Neuronal stem cell (in vitro differentiated cells): Measurements from ENCODE around the gene PHF13.

ENCODE experiments used
- DNase-seq: peaks from one replicate; pipeline ENCODE4 v3.0.0-alpha.2; 2013; ENCODE audit warnings: low spot score
- H2AFZ ChIP-seq: one replicate; pipeline ENCODE4 v1.6.1; 2013; ENCODE audit warnings: mild to moderate bottlenecking, low read length, inconsistent platforms
- H2AK5ac ChIP-seq: 2 replicates; pipeline ENCODE4 v1.6.1; 2013; ENCODE audit warnings: low read depth, mild to moderate bottlenecking, inconsistent platforms, low read length, moderate library complexity, mixed read lengths
- H2BK120ac ChIP-seq: 2 replicates; pipeline ENCODE4 v1.6.1; 2013; ENCODE audit warnings: low read depth, mild to moderate bottlenecking, inconsistent platforms, low read length, moderate library complexity, mixed read lengths
- H2BK12ac ChIP-seq: one replicate; pipeline ENCODE4 v1.6.1; 2013; ENCODE audit warnings: low read length, inconsistent platforms
- H2BK15ac ChIP-seq: 2 replicates; pipeline ENCODE4 v1.6.1; 2013; ENCODE audit warnings: mild to moderate bottlenecking, low read length, inconsistent platforms, mixed read lengths
- H2BK5ac ChIP-seq: one replicate; pipeline ENCODE4 v1.6.1; 2013; ENCODE audit warnings: inconsistent platforms, mild to moderate bottlenecking, low read length, moderate library complexity
- H3K14ac ChIP-seq: one replicate; pipeline ENCODE4 v1.6.1; 2013; ENCODE audit warnings: low read length, inconsistent platforms
- H3K18ac ChIP-seq: 2 replicates; pipeline ENCODE4 v1.6.1; 2013; ENCODE audit warnings: low read length, inconsistent platforms
- H3K23ac ChIP-seq: 2 replicates; pipeline ENCODE4 v1.6.1; 2013; ENCODE audit warnings: low read depth, mild to moderate bottlenecking, mixed read lengths, low read length, inconsistent platforms; ENCODE audit not compliant: poor library complexity
- H3K27ac ChIP-seq: replicated peaks from 3 replicates; pipeline ENCODE4 v1.5.1; 2013; ENCODE audit warnings: low read length, inconsistent platforms
- H3K27me3 ChIP-seq, 3 experiments: 2 replicates each; pipeline ENCODE4 v1.6.1; 2013; ENCODE audit warnings: low read length in 3 of 3, mild to moderate bottlenecking in 2 of 3, inconsistent platforms in 1 of 3, low read depth in 1 of 3, mixed read lengths in 1 of 3, moderate library complexity in 1 of 3; ENCODE audit not compliant: control insufficient read depth in 3 of 3, insufficient read depth in 3 of 3
- H3K36me3 ChIP-seq, 2 donors: replicated peaks in 1 of 2; 2 replicates each; pipeline ENCODE4 v1.6.1; 2013; ENCODE audit warnings: low read length in 2 of 2; ENCODE audit not compliant: control insufficient read depth in 2 of 2, insufficient read depth in 2 of 2
- H3K4ac ChIP-seq: 2 replicates; pipeline ENCODE4 v1.6.1; 2013; ENCODE audit warnings: inconsistent platforms, mild to moderate bottlenecking, low read length, moderate library complexity
- H3K4me1 ChIP-seq, 2 donors: 1 replicate in 1 of 2; 2 replicates in 1 of 2; pipeline ENCODE4 v1.6.1; 2013; ENCODE audit warnings: low read length in 2 of 2, low read depth in 1 of 2; ENCODE audit not compliant: control insufficient read depth in 2 of 2, insufficient read depth in 1 of 2
- H3K4me2 ChIP-seq: one replicate; pipeline ENCODE4 v1.6.1; 2013; ENCODE audit warnings: mild to moderate bottlenecking, low read length, inconsistent platforms; ENCODE audit not compliant: insufficient read depth, poor library complexity, severe bottlenecking
- H3K4me3 ChIP-seq, 2 donors: 2 replicates each; pipeline ENCODE4 v1.5.1; 2013; ENCODE audit warnings: low read length in 2 of 2, mild to moderate bottlenecking in 2 of 2, inconsistent platforms in 1 of 2, moderate library complexity in 1 of 2
- H3K79me1 ChIP-seq: one replicate; pipeline ENCODE4 v1.6.1; 2013; ENCODE audit warnings: low read depth, mild to moderate bottlenecking, inconsistent platforms, low read length, moderate library complexity
- H3K9ac ChIP-seq: one replicate; pipeline ENCODE4 v1.6.1; 2013; ENCODE audit warnings: mild to moderate bottlenecking, low read depth, low read length, inconsistent platforms; ENCODE audit not compliant: poor library complexity
- H3K9me3 ChIP-seq, 2 donors: replicated peaks in 1 of 2; 2 replicates each; pipeline versions ENCODE3 to v1.6.1; 2013; ENCODE audit warnings: low read length in 2 of 2, mild to moderate bottlenecking in 2 of 2, inconsistent platforms in 1 of 2, low read depth in 1 of 2, mixed read lengths in 1 of 2, moderate library complexity in 1 of 2; ENCODE audit not compliant: control insufficient read depth in 2 of 2, insufficient read depth in 1 of 2
- H4K8ac ChIP-seq: one replicate; pipeline ENCODE4 v1.6.1; 2013; ENCODE audit warnings: low read depth, mild to moderate bottlenecking, inconsistent platforms, low read length, moderate library complexity
- H4K91ac ChIP-seq: one replicate; pipeline ENCODE4 v1.6.1; 2013; ENCODE audit warnings: low read length, low read depth, mild to moderate bottlenecking, inconsistent platforms; ENCODE audit not compliant: poor library complexity
- WGBS, 2 donors: extraction: QIAGEN DNeasy Blood & Tissue Kit; methylation state at CpG; one replicate each; pipeline ENCODE4 v1.1.7; 2013; ENCODE audit warnings: missing lambda C conversion rate in 2 of 2, mixed read lengths in 1 of 2; ENCODE audit not compliant: insufficient read length in 2 of 2, insufficient replicate concordance in 1 of 2; ENCODE audit errors: extremely low coverage in 2 of 2; 5-methylcytosine and 5-hydroxymethylcytosine counted together

The PHF13 gene

GRCh38 chr1:6580593-6581409, 32.7 kb upstream of the PHF13 start:
- Histone ChIP-seq H2BK120ac (peak overlapping the region; percentile 40), H2AFZ (no peak overlapping the region), H3K27me3 (no peaks in the 10 kb centered on the region), H2BK15ac (no peak overlapping the region), H4K8ac (no peak overlapping the region), H3K36me3 (peaks cover 6 to 18% of the 10 kb centered on the region in 2 donors), H3K4me1 (peaks cover 14 to 27% of the 10 kb centered on the region in 2 donors), H3K23ac (peak overlapping the region; percentile 61), H3K79me1 (peaks cover 15% of the 10 kb centered on the region), H3K4me2 (peak overlapping the region; percentile 77), H3K4me3 (peak overlapping the region; percentile 69 to 83), H2BK5ac (no peak overlapping the region), H3K4ac (no peak overlapping the region), H2BK12ac (no peak overlapping the region), H3K14ac (no peak overlapping the region), H3K18ac (peak overlapping the region; percentile 36), H2AK5ac (no peak overlapping the region), H3K9me3 (no peaks in the 10 kb centered on the region), H3K27ac (no peak overlapping the region), H4K91ac (no peak overlapping the region), H3K9ac (no peak overlapping the region)
- WGBS, 2 donors: no CpG with 5 or more reads among the region's 19 CpGs
- no peak for DNase-seq

GRCh38 chr1:6581561-6582305, 31.8 kb upstream of the PHF13 start:
- Histone ChIP-seq H3K4me1 (peaks cover 14 to 27% of the 10 kb centered on the region in 2 donors), H3K79me1 (peaks cover 20% of the 10 kb centered on the region), H2AK5ac (no peak overlapping the region), H3K23ac (no peak overlapping the region), H2BK5ac (no peak overlapping the region), H4K91ac (no peak overlapping the region), H4K8ac (no peak overlapping the region), H3K27me3 (no peaks in the 10 kb centered on the region), H3K4ac (no peak overlapping the region), H3K18ac (no peak overlapping the region), H3K4me2 (no peak overlapping the region), H3K4me3 (peak overlapping the region in 1 of 2 donors; percentile 6), H3K27ac (no peak overlapping the region), H3K9ac (no peak overlapping the region), H3K14ac (no peak overlapping the region), H2BK15ac (no peak overlapping the region), H2AFZ (no peak overlapping the region), H2BK120ac (no peak overlapping the region), H3K9me3 (no peaks in the 10 kb centered on the region), H2BK12ac (no peak overlapping the region), H3K36me3 (peaks cover 6 to 18% of the 10 kb centered on the region in 2 donors)
- WGBS, 2 donors: no CpG with 5 or more reads among the region's 10 CpGs
- DNase-seq: no peak

GRCh38 chr1:6582370-6582769, 31.2 kb upstream of the PHF13 start:
- Histone ChIP-seq H3K4me3 (no peak overlapping the region), H2BK5ac (no peak overlapping the region), H2BK15ac (no peak overlapping the region), H2AK5ac (no peak overlapping the region), H3K9me3 (no peaks in the 10 kb centered on the region), H2BK120ac (no peak overlapping the region), H3K79me1 (peaks cover 20% of the 10 kb centered on the region), H2BK12ac (no peak overlapping the region), H3K4ac (no peak overlapping the region), H3K4me2 (no peak overlapping the region), H3K9ac (no peak overlapping the region), H4K91ac (no peak overlapping the region), H2AFZ (no peak overlapping the region), H3K27me3 (no peaks in the 10 kb centered on the region), H3K4me1 (peaks cover 14 to 27% of the 10 kb centered on the region in 2 donors), H4K8ac (no peak overlapping the region), H3K14ac (no peak overlapping the region), H3K27ac (no peak overlapping the region), H3K36me3 (peaks cover 6 to 23% of the 10 kb centered on the region in 2 donors), H3K18ac (no peak overlapping the region), H3K23ac (no peak overlapping the region)
- WGBS, 2 donors: no CpG with 5 or more reads among the region's 1 CpG
- no peak for DNase-seq
